GM21528 (cell line): ENCODE results near the gene PDHX.

ENCODE experiments used
- ATAC-seq: cut with Tn5 transposase; IDR thresholded peaks from one replicate; pipeline ENCODE4 v1.9.1; 2021; ENCODE audit warnings: mild to moderate bottlenecking, moderate library complexity; ENCODE audit not compliant: unreplicated experiment, low FRiP score

PDHX gene

DNA sequence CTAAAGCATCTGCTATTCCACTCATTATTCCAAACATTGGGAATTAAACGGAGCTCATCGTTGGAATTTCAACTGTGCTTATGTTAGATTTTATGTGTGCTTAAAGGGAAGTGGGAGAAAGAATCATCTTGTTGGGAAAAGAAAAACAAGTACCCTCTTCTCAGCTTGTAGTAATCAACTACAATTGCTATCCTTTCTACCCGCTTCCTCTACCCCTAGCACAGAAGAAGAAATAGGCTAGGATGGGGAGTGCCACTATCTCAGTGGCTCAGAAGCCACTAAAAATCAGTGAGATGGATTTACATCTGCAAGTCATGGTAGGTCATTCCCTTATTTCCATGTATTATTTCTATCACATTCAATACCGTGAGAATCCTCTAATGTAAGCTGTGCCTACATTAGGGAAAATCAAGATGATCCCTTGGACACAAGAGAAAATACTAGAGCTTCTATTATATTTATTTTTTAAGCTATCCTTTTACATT lies 124.7 kb downstream of the PDHX start:
- no peak for ATAC-seq

DNA sequence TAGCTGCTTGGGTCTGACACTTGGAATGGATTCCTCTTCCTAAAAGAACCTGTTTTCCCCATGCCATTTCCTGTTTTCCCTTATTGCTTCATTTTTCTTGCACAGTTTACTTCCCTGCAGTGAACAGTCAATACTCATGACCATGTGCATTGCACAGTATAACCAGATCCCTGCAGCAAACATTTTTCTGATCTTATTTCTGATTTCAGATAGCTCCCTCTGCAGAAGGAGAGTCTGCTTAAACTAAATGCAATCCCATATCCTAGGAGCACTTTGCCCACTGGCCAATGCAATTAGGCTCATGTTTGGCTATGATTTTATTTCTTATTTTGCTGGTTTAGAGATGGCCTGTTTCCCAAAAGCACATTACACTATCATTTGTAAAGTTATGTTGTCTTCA lies 125.8 kb downstream of the PDHX start:
- no peak for ATAC-seq

DNA sequence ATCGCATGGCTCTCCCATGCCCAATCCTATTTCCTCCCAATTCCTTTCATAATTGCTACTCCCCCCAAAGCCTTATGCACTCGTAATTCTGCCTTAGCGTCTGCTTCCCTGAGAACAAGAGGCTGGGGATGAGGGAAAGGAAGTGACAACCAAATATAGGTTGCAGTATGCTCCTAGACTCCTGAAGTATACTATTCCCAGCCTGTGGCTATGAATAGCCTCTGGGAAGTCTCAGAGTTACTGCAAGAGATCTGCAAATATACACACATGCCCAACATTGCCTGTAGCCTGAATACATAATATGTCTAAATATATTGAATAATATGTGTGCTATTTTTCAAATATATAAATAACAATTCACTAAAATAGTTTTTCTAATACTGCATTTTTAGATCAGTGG lies 126.5 kb downstream of the PDHX start:
- no peak for ATAC-seq

DNA sequence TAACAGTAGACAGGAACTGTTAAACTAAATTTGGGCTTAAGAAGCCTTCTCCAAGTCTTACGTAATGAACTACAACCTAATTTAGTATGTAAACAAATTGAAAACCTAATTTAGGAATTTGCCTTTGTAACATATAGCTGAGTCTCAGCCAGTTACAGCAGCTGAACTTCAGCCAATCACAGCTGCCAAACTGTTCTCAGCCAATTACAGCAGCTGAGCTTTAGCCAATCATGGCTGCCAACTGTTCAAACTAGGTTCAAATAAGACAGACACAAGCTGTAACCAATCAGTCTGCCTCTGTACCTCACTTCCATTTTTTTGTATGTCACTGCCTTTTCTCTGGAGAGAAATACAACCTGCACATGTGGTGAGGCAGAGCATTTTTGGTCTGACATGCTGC lies 127.5 kb downstream of the PDHX start:
- ATAC-seq = no peak

DNA sequence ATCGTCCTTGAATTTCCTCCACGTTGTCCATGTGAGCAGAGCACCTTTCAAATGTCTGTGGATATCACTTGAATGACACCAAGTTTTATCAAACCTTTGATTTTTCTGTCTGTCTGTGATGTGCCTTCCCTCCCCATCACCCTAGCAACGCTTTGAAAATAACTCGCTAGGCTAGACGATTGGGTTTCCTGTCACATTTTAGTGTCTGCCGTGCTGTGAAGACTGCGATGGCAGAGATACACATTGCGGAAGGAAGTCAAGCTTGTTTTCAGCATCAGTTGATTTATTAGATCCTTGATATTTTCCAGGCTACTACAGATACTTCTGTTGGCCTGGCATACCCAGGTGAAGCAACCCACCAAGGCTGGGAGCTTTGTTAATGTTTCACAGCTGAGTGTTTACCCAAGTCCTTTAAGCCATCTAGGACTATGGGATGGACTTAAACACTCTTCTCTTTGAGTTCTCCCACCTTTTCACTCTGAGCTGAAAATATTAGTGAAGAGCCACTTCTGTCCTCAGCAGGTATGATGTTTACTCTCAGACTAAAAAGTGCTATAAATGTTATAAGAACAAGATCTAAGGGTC lies 128.9 kb downstream of the PDHX start:
- ATAC-seq = peak; percentile 34
